Measurements from ENCODE around the gene ZNF638.

The ZNF638 gene

GRCh38 chr2:71337776-71338175, 6.2 kb downstream of the ZNF638 start:
- Histone ChIP-seq H3K4me3 (ENCODE audit: low read depth, low read length) (no peak overlapping the region), H3K23ac (ENCODE audit: low read length) (no peak overlapping the region), H3K27me3 (ENCODE audit: insufficient read depth, low read length) (no peaks in the 10 kb centered on the region), H2BK5ac (ENCODE audit: low read depth, low read length, poor library complexity) (no peak overlapping the region), H3K18ac (ENCODE audit: low read length) (no peak overlapping the region), H3K9ac (ENCODE audit: low read length) (no peak overlapping the region), H2AFZ (ENCODE audit: insufficient read depth, low read length, poor library complexity) (no peak overlapping the region), H2AK5ac (ENCODE audit: low read length) (no peak overlapping the region), H2BK12ac (ENCODE audit: low read length) (no peak overlapping the region), H3K4ac (ENCODE audit: low read depth, low read length) (peak overlapping the region; percentile 79), H3K36me3 (ENCODE audit: control insufficient read depth in 1 of 2, insufficient read depth in 2 of 2, low read length in 2 of 2) (peaks cover 0 to 6% of the 10 kb centered on the region in 2 experiments), H4K12ac (ENCODE audit: low read depth, low read length) (no peak overlapping the region), H3K79me2 (ENCODE audit: control insufficient read depth, insufficient read depth, low read length, poor library complexity) (peaks cover 6% of the 10 kb centered on the region), H2BK120ac (ENCODE audit: insufficient read depth, low read length, poor library complexity) (no peak overlapping the region), H3K4me2 (ENCODE audit: low read length) (no peak overlapping the region), H3K4me1 (ENCODE audit: control insufficient read depth in 1 of 2, insufficient read depth in 2 of 2, low read length in 2 of 2) (peaks cover 0 to 2% of the 10 kb centered on the region in 2 experiments), H3K14ac (ENCODE audit: low read length) (no peak overlapping the region), H4K8ac (ENCODE audit: low read depth, low read length) (no peak overlapping the region), H3K9me3 (ENCODE audit: insufficient read depth, low read depth, low read length) (no peaks in the 10 kb centered on the region), H3K27ac (ENCODE audit: low read depth, low read length) (no peak overlapping the region), H3K79me1 (ENCODE audit: low read length) (no peaks in the 10 kb centered on the region), H4K91ac (ENCODE audit: low read depth, low read length) (no peak overlapping the region)
- WGBS (ENCODE audit: extremely low coverage, insufficient coverage, insufficient read length): no CpG with 5 or more reads among the region's 2 CpGs
- DNase-seq: no peak

- Histone ChIP-seq H3K14ac (ENCODE audit: low read length) (no peak overlapping the region), H3K36me3 (ENCODE audit: control insufficient read depth in 1 of 2, insufficient read depth in 2 of 2, low read length in 2 of 2) (peaks cover 0 to 8% of the 10 kb centered on the region in 2 experiments), H3K79me2 (ENCODE audit: control insufficient read depth, insufficient read depth, low read length, poor library complexity) (peaks cover 5% of the 10 kb centered on the region), H3K4ac (ENCODE audit: low read depth, low read length) (no peak overlapping the region), H3K27ac (ENCODE audit: low read depth, low read length) (no peak overlapping the region), H2AK5ac (ENCODE audit: low read length) (no peak overlapping the region), H2AFZ (ENCODE audit: insufficient read depth, low read length, poor library complexity) (no peak overlapping the region), H3K18ac (ENCODE audit: low read length) (no peak overlapping the region), H3K4me3 (ENCODE audit: low read depth, low read length) (no peak overlapping the region), H3K4me2 (ENCODE audit: low read length) (no peak overlapping the region), H4K91ac (ENCODE audit: low read depth, low read length) (no peak overlapping the region), H3K23ac (ENCODE audit: low read length) (no peak overlapping the region), H3K4me1 (ENCODE audit: control insufficient read depth in 1 of 2, insufficient read depth in 2 of 2, low read length in 2 of 2) (peaks cover 0 to 2% of the 10 kb centered on the region in 2 experiments), H3K9ac (ENCODE audit: low read length) (no peak overlapping the region), H4K8ac (ENCODE audit: low read depth, low read length) (no peak overlapping the region), H4K12ac (ENCODE audit: low read depth, low read length) (no peak overlapping the region), H3K27me3 (ENCODE audit: insufficient read depth, low read length) (no peaks in the 10 kb centered on the region), H3K9me3 (ENCODE audit: insufficient read depth, low read depth, low read length) (no peaks in the 10 kb centered on the region), H2BK5ac (ENCODE audit: low read depth, low read length, poor library complexity) (no peak overlapping the region), H2BK12ac (ENCODE audit: low read length) (no peak overlapping the region), H2BK120ac (ENCODE audit: insufficient read depth, low read length, poor library complexity) (no peak overlapping the region), H3K79me1 (ENCODE audit: low read length) (no peaks in the 10 kb centered on the region)
- no peak for DNase-seq
- WGBS (ENCODE audit: extremely low coverage, insufficient coverage, insufficient read length): no CpG with 5 or more reads among the region's 2 CpGs
Observed at GRCh38 chr2:71339685-71340084, 8.1 kb downstream of the ZNF638 start.

GRCh38 chr2:71340176-71340575, 8.6 kb downstream of the ZNF638 start:
- Histone ChIP-seq H3K9ac (ENCODE audit: low read length) (no peak overlapping the region), H4K91ac (ENCODE audit: low read depth, low read length) (no peak overlapping the region), H2BK12ac (ENCODE audit: low read length) (no peak overlapping the region), H3K79me2 (ENCODE audit: control insufficient read depth, insufficient read depth, low read length, poor library complexity) (peaks cover 5% of the 10 kb centered on the region), H3K4me1 (ENCODE audit: control insufficient read depth in 1 of 2, insufficient read depth in 2 of 2, low read length in 2 of 2) (peaks cover 0 to 2% of the 10 kb centered on the region in 2 experiments), H3K27ac (ENCODE audit: low read depth, low read length) (no peak overlapping the region), H3K4ac (ENCODE audit: low read depth, low read length) (no peak overlapping the region), H3K27me3 (ENCODE audit: insufficient read depth, low read length) (no peaks in the 10 kb centered on the region), H3K4me3 (ENCODE audit: low read depth, low read length) (no peak overlapping the region), H4K8ac (ENCODE audit: low read depth, low read length) (no peak overlapping the region), H3K18ac (ENCODE audit: low read length) (no peak overlapping the region), H2AFZ (ENCODE audit: insufficient read depth, low read length, poor library complexity) (no peak overlapping the region), H3K79me1 (ENCODE audit: low read length) (no peaks in the 10 kb centered on the region), H2AK5ac (ENCODE audit: low read length) (no peak overlapping the region), H2BK120ac (ENCODE audit: insufficient read depth, low read length, poor library complexity) (no peak overlapping the region), H3K9me3 (ENCODE audit: insufficient read depth, low read depth, low read length) (no peaks in the 10 kb centered on the region), H2BK5ac (ENCODE audit: low read depth, low read length, poor library complexity) (no peak overlapping the region), H3K14ac (ENCODE audit: low read length) (no peak overlapping the region), H4K12ac (ENCODE audit: low read depth, low read length) (no peak overlapping the region), H3K23ac (ENCODE audit: low read length) (no peak overlapping the region), H3K36me3 (ENCODE audit: control insufficient read depth in 1 of 2, insufficient read depth in 2 of 2, low read length in 2 of 2) (peaks cover 0 to 5% of the 10 kb centered on the region in 2 experiments), H3K4me2 (ENCODE audit: low read length) (no peak overlapping the region)
- no peak for DNase-seq
- WGBS (ENCODE audit: extremely low coverage, insufficient coverage, insufficient read length): no CpG with 5 or more reads among the region's 3 CpGs

GRCh38 chr2:71341645-71342044, 10.1 kb downstream of the ZNF638 start:
- Histone ChIP-seq H4K8ac (ENCODE audit: low read depth, low read length) (no peak overlapping the region), H4K12ac (ENCODE audit: low read depth, low read length) (no peak overlapping the region), H3K14ac (ENCODE audit: low read length) (no peak overlapping the region), H3K36me3 (ENCODE audit: control insufficient read depth in 1 of 2, insufficient read depth in 2 of 2, low read length in 2 of 2) (peaks cover 0 to 6% of the 10 kb centered on the region in 2 experiments), H3K9ac (ENCODE audit: low read length) (no peak overlapping the region), H3K23ac (ENCODE audit: low read length) (no peak overlapping the region), H2AK5ac (ENCODE audit: low read length) (no peak overlapping the region), H3K27ac (ENCODE audit: low read depth, low read length) (no peak overlapping the region), H3K18ac (ENCODE audit: low read length) (no peak overlapping the region), H3K79me1 (ENCODE audit: low read length) (no peaks in the 10 kb centered on the region), H4K91ac (ENCODE audit: low read depth, low read length) (no peak overlapping the region), H3K27me3 (ENCODE audit: insufficient read depth, low read length) (no peaks in the 10 kb centered on the region), H3K79me2 (ENCODE audit: control insufficient read depth, insufficient read depth, low read length, poor library complexity) (peaks cover 3% of the 10 kb centered on the region), H2AFZ (ENCODE audit: insufficient read depth, low read length, poor library complexity) (no peak overlapping the region), H3K4me3 (ENCODE audit: low read depth, low read length) (no peak overlapping the region), H3K4me1 (ENCODE audit: control insufficient read depth in 1 of 2, insufficient read depth in 2 of 2, low read length in 2 of 2) (no peaks in the 10 kb centered on the region), H3K4ac (ENCODE audit: low read depth, low read length) (no peak overlapping the region), H2BK120ac (ENCODE audit: insufficient read depth, low read length, poor library complexity) (no peak overlapping the region), H3K4me2 (ENCODE audit: low read length) (no peak overlapping the region), H2BK5ac (ENCODE audit: low read depth, low read length, poor library complexity) (no peak overlapping the region), H3K9me3 (ENCODE audit: insufficient read depth, low read depth, low read length) (no peaks in the 10 kb centered on the region), H2BK12ac (ENCODE audit: low read length) (no peak overlapping the region)
- no CpG with 5 or more reads among the region's 4 CpGs for WGBS (ENCODE audit: extremely low coverage, insufficient coverage, insufficient read length)
- no peak for DNase-seq
